Astrocyte (in vitro differentiated cells and primary cell): ENCODE data around the gene NXNL1. TPM values are rescaled to one million over a fixed set of nuclear protein-coding genes. Genes with fewer than 3 reads are reported as not detected.

Experiments
- DNase-seq: peaks from one replicate; pipeline ENCODE4 v3.0.0-alpha.2; 2010; ENCODE audit warnings: low read depth
- FAIRE-seq: peaks from 2 replicates; lab custom pipeline; 2011; peaks lifted over from hg19 to GRCh38; lab: Jason Lieb, UNC
- H2AFZ ChIP-seq: 2 replicates; pipeline ENCODE4 v1.6.0; 2012; ENCODE audit warnings: low read depth, low read length, inconsistent platforms
- H3K27ac ChIP-seq: 2 replicates; pipeline ENCODE4 v1.5.1; 2011; ENCODE audit warnings: low read depth, low read length, inconsistent platforms
- H3K27me3 ChIP-seq: 2 replicates; pipeline ENCODE4 v1.6.0; 2011; ENCODE audit warnings: low read length, inconsistent platforms; ENCODE audit not compliant: insufficient read depth
- H3K36me3 ChIP-seq: 2 replicates; pipeline ENCODE4 v1.5.1; 2011; ENCODE audit warnings: low read length, inconsistent platforms; ENCODE audit not compliant: insufficient read depth
- H3K4me1 ChIP-seq: 2 replicates; pipeline ENCODE4 v1.5.1; 2011; ENCODE audit warnings: low read length, inconsistent platforms; ENCODE audit not compliant: insufficient read depth
- H3K4me2 ChIP-seq: 2 replicates; pipeline ENCODE4 v1.6.0; 2012; ENCODE audit warnings: low read length, inconsistent platforms
- H3K4me3 ChIP-seq: 2 replicates; pipeline ENCODE4 v1.5.1; 2011; ENCODE audit warnings: low read depth, mild to moderate bottlenecking, low read length, inconsistent platforms; ENCODE audit not compliant: insufficient read depth
- H3K79me2 ChIP-seq: 2 replicates; pipeline ENCODE4 v1.6.0; 2012; ENCODE audit warnings: mild to moderate bottlenecking, low read length, inconsistent platforms; ENCODE audit not compliant: insufficient read depth
- H3K9ac ChIP-seq: 2 replicates; pipeline ENCODE4 v1.6.0; 2012; ENCODE audit warnings: mild to moderate bottlenecking, low read length, inconsistent platforms
- H3K9me3 ChIP-seq: 2 replicates; pipeline ENCODE4 v1.5.1; 2012; ENCODE audit warnings: low read depth, mild to moderate bottlenecking, low read length, inconsistent platforms; ENCODE audit not compliant: insufficient read depth
- H4K20me1 ChIP-seq: 2 replicates; pipeline ENCODE4 v1.6.0; 2012; ENCODE audit warnings: low read length, inconsistent platforms; ENCODE audit not compliant: insufficient read depth
- H3K27ac Mint-ChIP-seq: one replicate; pipeline ENCODE4 v1.8.0; 2021; ENCODE audit warnings: mild to moderate bottlenecking, mixed read lengths; ENCODE audit not compliant: unreplicated experiment
- H3K27me3 Mint-ChIP-seq: one replicate; pipeline ENCODE4 v1.8.0; 2021; ENCODE audit warnings: low read depth, mixed read lengths; ENCODE audit not compliant: unreplicated experiment
- H3K36me3 Mint-ChIP-seq: one replicate; pipeline ENCODE4 v1.8.0; 2021; ENCODE audit warnings: low read depth, mixed read lengths; ENCODE audit not compliant: unreplicated experiment
- H3K4me1 Mint-ChIP-seq: one replicate; pipeline ENCODE4 v1.8.0; 2021; ENCODE audit warnings: low read depth, mixed read lengths; ENCODE audit not compliant: unreplicated experiment
- H3K4me3 Mint-ChIP-seq: one replicate; pipeline ENCODE4 v1.8.0; 2021; ENCODE audit warnings: mild to moderate bottlenecking, moderate library complexity, mixed read lengths; ENCODE audit not compliant: unreplicated experiment
- H3K9me3 Mint-ChIP-seq: one replicate; pipeline ENCODE4 v1.8.0; 2021; ENCODE audit warnings: mild to moderate bottlenecking, mixed read lengths; ENCODE audit not compliant: unreplicated experiment
- EZH2 ChIP-seq: IDR thresholded peaks from 2 replicates; pipeline ENCODE4 v1.6.1; 2012; ENCODE audit warnings: mild to moderate bottlenecking, low read length, inconsistent platforms; ENCODE audit not compliant: insufficient read depth
- total RNA-seq: library from RNA; stranded (reverse); gene quantifications from 2 replicates; pipeline ENCODE4 v1.2.1, GENCODE V29; 2021
- TF ChIP-seq, protein P1 (sequence below): IDR thresholded peaks from 2 replicates; pipeline ENCODE4 v1.5.1; 2011; ENCODE audit warnings: low read depth, mild to moderate bottlenecking, inconsistent platforms, low read length, moderate library complexity; ENCODE audit not compliant: insufficient read depth

The NXNL1 gene
- total RNA-seq, 1 donor from 2014 or later = not detected

- FAIRE-seq (no peak), DNase-seq (no peak)
- Mint-ChIP-seq H3K27ac (no peak overlapping the region), H3K27me3 (no peaks in the 10 kb centered on the region), H3K4me3 (no peak overlapping the region), H3K36me3 (peaks cover 3% of the 10 kb centered on the region), H3K9me3 (no peaks in the 10 kb centered on the region), H3K4me1 (no peaks in the 10 kb centered on the region)
- Histone ChIP-seq H3K36me3 (no peaks in the 10 kb centered on the region), H4K20me1 (no peaks in the 10 kb centered on the region), H3K9me3 (no peaks in the 10 kb centered on the region), H3K4me1 (peaks cover 4% of the 10 kb centered on the region), H3K27ac (no peak overlapping the region), H2AFZ (no peak overlapping the region), H3K27me3 (no peaks in the 10 kb centered on the region), H3K4me3 (no peak overlapping the region), H3K9ac (no peak overlapping the region), H3K79me2 (peaks cover 6% of the 10 kb centered on the region), H3K4me2 (no peak overlapping the region)
- TF ChIP-seq, protein P1, sequence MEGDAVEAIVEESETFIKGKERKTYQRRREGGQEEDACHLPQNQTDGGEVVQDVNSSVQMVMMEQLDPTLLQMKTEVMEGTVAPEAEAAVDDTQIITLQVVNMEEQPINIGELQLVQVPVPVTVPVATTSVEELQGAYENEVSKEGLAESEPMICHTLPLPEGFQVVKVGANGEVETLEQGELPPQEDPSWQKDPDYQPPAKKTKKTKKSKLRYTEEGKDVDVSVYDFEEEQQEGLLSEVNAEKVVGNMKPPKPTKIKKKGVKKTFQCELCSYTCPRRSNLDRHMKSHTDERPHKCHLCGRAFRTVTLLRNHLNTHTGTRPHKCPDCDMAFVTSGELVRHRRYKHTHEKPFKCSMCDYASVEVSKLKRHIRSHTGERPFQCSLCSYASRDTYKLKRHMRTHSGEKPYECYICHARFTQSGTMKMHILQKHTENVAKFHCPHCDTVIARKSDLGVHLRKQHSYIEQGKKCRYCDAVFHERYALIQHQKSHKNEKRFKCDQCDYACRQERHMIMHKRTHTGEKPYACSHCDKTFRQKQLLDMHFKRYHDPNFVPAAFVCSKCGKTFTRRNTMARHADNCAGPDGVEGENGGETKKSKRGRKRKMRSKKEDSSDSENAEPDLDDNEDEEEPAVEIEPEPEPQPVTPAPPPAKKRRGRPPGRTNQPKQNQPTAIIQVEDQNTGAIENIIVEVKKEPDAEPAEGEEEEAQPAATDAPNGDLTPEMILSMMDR = no peak
- TF ChIP-seq EZH2 = no peak
Observed at GRCh38 chr19:17423429-17424208, 37.1 kb downstream of the NXNL1 start.

- no peak overlapping the region for H3K4me2 ChIP-seq
- H3K9me3 Mint-ChIP-seq = no peaks in the 10 kb centered on the region
- no peak overlapping the region for H2AFZ ChIP-seq
- no peak overlapping the region for H3K4me3 Mint-ChIP-seq
- H3K4me1 Mint-ChIP-seq = peaks cover 1% of the 10 kb centered on the region
- H3K27me3 Mint-ChIP-seq = no peaks in the 10 kb centered on the region
- no peaks in the 10 kb centered on the region for H3K9me3 ChIP-seq
- H4K20me1 ChIP-seq = no peaks in the 10 kb centered on the region
- no peak overlapping the region for H3K27ac Mint-ChIP-seq
- peaks cover 4% of the 10 kb centered on the region for H3K4me1 ChIP-seq
- no peak overlapping the region for H3K27ac ChIP-seq
- no peak for TF ChIP-seq EZH2
- TF ChIP-seq, protein P1 = no peak
- peaks cover 6% of the 10 kb centered on the region for H3K79me2 ChIP-seq
- H3K36me3 ChIP-seq = no peaks in the 10 kb centered on the region
- no peak overlapping the region for H3K9ac ChIP-seq
- H3K4me3 ChIP-seq = no peak overlapping the region
- DNase-seq (no peak), FAIRE-seq (no peak)
- H3K36me3 Mint-ChIP-seq = peaks cover 4% of the 10 kb centered on the region
- H3K27me3 ChIP-seq = no peaks in the 10 kb centered on the region
Observed at GRCh38 chr19:17421942-17422341, 38.8 kb downstream of the NXNL1 start.

- H3K27me3 ChIP-seq = peaks cover 4% of the 10 kb centered on the region
- H2AFZ ChIP-seq = peak overlapping the region; percentile 97
- H3K9me3 ChIP-seq = no peaks in the 10 kb centered on the region
- H3K4me3 Mint-ChIP-seq = peak overlapping the region; percentile 89
- no peaks in the 10 kb centered on the region for H4K20me1 ChIP-seq
- H3K4me2 ChIP-seq = peak overlapping the region; percentile 91
- TF ChIP-seq, protein P1 = no peak
- no peak for TF ChIP-seq EZH2
- H3K9me3 Mint-ChIP-seq = no peaks in the 10 kb centered on the region
- H3K9ac ChIP-seq = peak overlapping the region; percentile 76
- H3K36me3 ChIP-seq = no peaks in the 10 kb centered on the region
- peak overlapping the region; percentile 75 for H3K4me3 ChIP-seq
- H3K4me1 ChIP-seq = peaks cover 4% of the 10 kb centered on the region
- peak overlapping the region; percentile 92 for H3K27ac Mint-ChIP-seq
- peaks cover 8% of the 10 kb centered on the region for H3K36me3 Mint-ChIP-seq
- DNase-seq = no peak
- peaks cover 6% of the 10 kb centered on the region for H3K79me2 ChIP-seq
- no peaks in the 10 kb centered on the region for H3K27me3 Mint-ChIP-seq
- H3K27ac ChIP-seq = no peak overlapping the region
- H3K4me1 Mint-ChIP-seq = peaks cover 1% of the 10 kb centered on the region
- FAIRE-seq = no peak
Observed at GRCh38 chr19:17420475-17420924, 40.2 kb downstream of the NXNL1 start.
